Fibroblast of skin of right quadriceps (primary cell): ENCODE measurements around the gene LANCL2.
A peak's percentile ranks its signal among the peaks of the same experiment; 100 is the strongest.
"Not testable (repeated sequence)": the region's sequence is repeated elsewhere in the genome, so short reads cannot be mapped to it uniquely, and the experiment has no call there.

Experiments used
- DNase-seq: peaks from one replicate; pipeline ENCODE4 v3.0.0-alpha.2; 2013

LANCL2 gene

DNA sequence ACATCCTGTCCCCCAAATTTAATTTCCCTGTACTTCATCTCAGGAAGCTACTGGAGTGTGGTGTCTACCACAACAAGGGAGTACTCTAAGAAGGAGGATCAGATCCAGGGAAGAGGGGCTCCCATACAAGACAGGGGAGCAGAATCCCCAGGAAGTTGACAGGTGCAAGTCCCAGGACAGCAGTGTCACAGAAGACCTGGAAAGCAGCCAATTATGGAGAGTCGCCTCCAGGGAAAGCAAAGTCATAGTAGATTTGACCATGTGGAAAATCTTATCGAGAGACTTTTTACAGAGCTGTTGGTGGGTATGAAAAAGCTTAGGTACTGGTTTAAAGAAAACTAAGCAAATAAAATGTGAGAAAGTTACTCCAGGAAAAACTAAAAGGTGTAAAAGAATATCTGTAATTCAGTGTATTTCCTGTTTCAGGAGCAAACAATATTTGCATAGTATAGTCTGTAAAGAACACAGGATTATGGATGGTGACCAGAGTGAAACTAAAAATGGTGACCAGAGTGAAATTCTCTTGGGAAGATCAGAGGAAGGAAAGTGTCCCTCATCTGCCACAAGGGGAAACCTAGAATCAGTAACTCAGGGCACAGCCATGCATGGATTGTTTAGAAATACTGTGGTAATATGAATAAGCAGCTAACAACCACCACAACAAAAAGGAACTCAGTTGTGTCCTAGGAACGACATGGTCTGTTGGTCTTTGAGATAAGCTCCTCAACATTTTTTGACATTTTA is 44.5 kb downstream of the LANCL2 start:
- DNase-seq, result no peak

DNA sequence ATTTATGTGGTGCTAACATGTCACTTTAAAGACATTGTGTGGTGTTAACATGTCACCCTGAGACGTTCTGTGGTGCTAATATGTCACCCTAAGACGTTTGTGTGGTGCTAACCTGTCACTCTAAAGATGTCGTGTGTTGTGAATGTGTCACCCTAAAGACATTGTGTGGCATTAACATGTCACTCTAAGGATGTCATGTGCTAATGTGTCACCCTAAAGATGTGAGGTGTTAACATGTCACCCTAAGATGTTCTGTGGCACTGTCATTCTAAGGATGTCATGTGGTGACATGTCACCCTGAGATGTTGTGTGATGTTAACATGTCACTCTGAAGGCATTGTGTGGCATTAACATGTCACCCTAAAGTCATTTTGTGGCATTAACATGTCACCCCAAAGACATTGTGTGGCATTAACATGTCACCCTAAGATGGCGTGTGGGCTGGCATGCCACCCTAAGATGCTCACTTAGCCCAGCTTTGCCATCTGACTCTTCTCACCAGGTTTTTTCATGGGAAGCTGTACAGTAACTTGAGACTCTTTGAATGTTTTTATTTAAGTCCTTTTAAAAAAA is 45.6 kb downstream of the LANCL2 start:
- no peak for DNase-seq

DNA sequence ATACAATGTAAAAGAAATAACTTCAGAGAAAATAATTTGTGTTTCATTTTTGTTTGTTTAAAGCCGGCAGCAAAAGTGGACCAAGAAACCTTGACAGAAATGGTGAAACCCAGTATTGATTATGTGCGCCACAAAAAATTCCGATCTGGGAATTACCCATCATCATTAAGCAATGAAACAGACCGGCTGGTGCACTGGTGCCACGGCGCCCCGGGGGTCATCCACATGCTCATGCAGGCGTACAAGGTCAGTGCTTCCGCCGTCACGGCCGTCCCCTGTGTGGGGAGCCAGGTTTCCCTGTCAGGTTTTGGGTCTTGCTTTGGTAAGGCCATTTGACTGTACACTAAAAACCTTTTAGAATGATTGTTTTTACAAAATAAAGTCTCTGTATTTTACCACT is 46.7 kb downstream of the LANCL2 start:
- DNase-seq, result no peak

DNA sequence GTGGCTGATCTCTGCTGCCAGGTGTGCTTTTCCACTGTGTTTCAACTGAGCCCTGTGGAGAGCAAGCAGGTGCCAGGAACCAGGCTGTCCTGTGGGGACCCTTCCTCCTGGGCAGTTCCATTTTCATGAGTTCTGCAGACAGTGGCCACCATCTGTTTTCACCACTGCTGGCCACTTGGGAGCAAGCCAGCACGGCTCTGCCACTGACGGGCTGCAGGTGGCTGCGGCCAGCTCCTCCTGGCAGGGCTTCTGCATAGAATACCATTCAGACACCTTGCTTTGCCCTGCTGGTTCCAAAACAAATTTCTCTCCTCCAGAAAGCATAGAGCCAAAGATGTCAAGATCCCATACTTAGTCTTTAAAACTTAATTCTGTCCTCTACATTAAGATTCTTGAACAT is 48.3 kb downstream of the LANCL2 start:
- DNase-seq, result no peak

DNA sequence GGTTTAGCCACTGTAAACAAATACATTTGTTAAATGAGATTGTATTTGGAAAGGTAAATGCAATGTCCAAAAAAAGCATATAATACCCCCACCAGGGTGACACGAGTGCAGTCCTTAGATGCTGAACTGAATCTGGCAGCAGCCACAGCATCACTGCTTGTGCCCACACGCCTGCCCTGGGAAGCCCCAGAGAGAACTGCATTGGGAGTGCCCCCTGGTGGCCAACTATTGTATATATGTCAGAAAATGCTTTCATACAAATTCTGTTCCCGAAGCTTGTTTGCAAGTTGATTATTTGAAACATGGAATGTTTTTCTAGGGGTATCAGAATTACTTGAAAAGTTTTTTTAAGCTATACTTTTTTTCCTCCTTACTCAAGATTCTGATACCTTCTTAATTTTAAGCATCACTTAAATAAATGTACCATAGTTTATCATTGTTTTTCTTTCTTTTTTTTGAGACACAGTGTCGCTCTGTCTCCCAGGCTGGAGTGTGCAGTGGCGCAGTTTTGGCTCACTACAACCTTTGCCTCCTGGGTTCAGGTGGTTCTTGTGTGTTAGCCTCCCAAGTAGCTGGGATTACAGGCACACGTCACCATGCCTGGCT is 50.1 kb downstream of the LANCL2 start:
- peak; percentile 63 for DNase-seq

DNA sequence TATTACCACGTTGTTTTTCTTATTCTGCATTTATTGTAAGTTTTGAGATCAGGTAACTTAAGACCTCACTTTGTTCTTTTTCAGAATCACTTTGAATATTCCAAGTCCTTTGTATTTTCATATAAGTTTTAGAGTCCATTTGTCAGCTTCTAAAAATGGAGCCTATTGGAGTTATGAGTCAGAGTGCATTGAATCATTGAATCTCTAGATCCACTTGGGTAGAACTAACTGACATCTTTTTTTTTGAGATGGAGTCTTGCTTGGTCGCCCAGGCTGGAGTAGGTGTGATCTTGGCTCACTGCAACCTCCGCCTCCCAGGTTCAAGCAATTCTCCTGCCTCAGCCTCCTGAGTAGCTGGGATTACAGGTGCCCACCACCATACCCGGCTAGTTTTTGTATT is 52.3 kb downstream of the LANCL2 start:
- DNase-seq, result not testable (repeated sequence)

DNA sequence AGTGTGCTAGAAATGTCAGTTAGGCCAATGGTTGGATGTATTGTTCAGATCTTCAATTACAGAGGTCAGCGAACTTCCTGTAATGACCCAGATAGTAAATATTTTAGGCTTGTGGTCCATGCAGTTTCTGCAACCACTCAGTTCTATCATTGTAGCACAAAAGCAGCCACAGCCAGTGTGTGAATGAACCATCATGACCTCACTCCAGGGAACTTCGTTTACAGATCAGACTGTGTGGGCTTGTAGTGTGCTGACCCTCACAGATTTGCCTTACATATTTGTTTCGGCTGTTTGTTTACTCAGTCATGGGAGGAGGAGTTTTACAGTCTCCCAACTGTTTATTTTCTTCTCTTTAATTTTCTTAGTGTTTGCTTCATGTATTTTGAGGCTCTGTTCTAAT is 55.4 kb downstream of the LANCL2 start:
- no peak for DNase-seq

DNA sequence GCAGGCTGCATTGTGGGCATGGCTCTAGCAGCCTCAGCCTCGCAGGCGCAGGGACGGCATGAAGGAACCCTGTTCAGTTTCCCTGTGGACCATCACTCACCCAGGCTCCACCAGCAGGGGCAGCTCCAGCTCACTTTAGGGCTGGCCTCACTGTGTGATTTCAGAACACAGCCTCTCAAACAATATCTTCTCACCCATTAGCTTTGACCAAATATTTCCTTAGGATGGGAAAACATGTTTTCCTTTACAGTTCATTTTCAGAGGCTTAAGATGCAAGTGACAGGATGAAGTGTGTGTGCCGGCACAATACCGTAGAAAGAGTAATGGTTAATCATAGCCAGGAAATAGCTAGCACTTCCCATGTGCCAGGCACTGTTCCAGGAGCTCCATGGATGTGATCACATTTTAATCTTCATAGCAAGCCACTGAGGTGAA is 58.2 kb downstream of the LANCL2 start:
- peak; percentile 63 for DNase-seq

DNA sequence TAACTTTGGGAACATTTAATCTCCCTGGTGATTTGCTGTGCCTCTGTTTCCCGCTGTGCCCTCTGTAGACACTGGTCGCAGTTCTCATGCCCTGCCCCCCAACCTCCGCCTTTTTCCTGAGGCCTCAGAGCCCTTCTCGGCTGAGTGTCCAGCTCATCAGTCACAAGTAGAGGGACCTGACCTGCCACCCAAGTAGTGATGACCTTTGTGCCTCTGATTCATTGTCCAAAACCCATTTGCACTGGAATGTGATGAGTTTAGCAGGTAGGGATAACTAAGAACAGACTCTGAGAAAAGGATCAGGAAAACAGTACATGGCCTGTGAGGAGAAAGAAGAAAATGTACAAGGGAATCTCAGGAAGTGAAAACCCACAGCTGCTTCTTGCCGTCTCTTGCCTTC is 58.8 kb downstream of the LANCL2 start:
- no peak for DNase-seq

DNA sequence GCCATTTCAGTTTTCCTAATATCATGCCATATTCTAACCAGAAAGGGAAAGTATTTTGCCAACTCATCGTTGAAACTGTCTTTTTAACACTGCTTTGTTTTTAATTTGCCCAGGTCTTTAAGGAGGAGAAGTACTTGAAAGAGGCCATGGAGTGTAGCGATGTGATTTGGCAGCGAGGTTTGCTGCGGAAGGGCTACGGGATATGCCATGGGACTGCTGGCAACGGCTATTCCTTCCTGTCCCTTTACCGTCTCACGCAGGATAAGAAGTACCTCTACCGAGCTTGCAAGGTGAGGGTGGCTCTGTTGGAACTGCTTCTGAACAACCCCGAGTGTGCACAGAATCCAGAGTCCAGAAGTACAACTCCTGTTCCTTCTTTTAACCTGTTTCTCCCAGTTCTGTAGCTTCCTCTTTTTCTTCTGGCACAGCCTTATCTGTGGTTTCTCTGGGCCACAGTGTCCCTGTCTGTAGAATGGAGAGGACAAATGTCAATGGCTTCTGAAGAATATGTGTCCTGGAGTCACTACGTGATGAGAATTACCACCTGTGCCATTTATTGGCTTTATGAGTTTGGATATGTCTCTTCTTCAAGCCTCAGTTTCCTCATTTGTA is 60.1 kb downstream of the LANCL2 start:
- DNase-seq, result no peak

DNA sequence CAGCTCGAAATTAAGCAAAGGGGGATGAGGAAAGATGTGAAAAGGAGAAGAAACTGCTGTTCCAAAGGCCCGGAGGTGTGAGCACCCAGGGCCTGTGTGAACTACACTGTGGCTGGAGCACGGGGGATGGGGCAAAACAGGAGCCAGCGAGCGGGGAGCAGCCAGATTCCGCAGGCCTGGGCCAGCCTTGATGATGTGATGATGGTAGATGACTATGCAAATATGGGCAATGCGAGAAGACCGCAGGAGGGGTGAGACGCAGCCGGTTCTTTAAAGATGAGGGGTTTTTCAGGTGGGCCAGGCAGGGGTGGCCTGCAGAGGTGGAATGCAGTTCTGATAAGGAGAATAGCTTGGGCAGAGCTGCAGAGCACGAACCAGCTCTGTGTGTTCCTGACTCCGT is 61.5 kb downstream of the LANCL2 start:
- DNase-seq, result no peak

DNA sequence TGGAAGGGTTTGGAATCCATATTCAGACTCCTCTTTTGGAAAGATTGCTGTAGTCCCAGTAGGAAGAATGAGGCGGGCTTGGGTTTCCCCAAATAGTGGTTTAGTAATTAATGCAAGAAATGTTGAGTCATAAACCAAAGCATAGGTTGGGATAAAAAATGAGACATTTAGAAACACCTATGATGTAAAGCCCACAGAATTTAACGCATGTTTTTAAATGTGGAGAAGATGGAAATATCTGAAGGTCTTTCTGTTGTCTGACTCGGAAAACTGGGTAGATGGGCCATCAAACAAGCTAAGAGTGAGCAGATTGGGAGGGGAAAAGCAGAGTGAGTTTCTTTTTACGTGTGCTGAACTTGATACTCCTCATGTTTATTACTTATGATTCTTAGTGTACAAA is 62.2 kb downstream of the LANCL2 start:
- peak; percentile 39 for DNase-seq

DNA sequence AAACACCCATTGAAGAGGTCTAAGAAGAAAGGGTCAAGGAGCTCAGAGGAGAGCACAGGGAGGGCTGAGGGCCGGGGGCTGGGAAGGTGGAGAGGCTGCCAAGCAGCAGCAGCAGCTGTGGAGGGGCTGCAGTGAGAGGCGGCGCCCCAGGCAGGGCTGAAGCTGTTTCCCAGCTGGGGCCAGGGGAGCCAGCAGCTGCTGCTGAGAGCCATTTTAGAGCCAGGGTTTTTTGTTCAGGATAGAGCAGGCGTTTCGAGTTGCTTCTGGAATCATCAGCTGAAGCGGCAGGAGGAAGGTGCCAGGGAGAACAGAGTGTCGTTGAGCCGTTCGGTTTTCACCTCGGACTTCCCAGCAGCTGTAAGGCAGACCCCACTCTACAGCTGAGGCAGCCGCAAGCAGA is 62.7 kb downstream of the LANCL2 start:
- DNase-seq, result no peak

DNA sequence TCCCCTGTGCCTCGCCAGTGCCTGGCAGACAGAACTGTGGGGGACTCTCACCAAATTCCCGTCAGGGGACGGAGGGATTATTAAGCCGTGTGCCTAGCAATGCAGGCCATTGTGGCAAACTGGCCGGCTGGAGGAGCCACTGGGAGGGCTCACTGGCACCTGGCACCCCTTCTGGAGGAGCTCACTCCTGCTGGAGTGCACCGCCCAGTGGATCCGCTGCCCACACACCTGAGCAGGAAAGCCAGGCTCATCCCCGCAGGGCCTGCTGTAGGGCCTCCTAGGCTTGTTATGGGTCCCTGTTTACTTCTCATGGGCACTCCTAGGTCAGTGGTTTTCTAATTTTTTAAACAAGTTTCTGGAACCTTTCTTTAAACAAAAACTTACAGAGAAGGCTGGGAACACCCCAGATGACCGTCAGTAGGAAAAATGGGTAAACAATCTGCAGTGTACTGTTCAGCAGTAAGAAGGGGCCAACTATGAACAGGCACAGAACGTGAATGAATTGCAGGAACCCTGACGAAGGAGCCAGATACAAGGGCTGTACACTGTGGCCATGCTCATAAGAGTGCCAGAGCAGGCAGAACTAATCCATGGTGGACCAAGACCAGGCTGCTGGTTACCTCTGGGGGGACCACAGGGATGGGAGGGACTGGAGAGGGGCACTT is 64.8 kb downstream of the LANCL2 start:
- no peak for DNase-seq

DNA sequence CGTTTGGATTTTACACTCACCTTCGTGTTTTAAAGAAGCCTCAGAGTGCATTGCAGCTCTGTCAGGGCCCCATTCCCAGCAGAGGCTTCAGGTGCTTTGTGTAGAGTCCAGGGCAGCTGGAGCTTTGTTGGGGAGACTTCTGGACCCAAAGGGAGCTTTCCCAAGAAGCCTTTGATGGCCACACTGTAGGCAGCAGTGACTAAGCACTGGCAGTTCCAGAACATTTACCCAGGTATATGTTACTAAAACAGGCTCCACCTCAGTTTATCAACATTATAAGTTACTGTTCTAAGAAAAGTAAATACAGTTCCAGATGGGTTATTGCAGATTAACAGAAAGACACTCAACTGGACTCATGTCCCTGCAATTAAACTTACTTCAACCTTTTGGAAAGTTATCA is 66.8 kb downstream of the LANCL2 start:
- DNase-seq, result no peak

DNA sequence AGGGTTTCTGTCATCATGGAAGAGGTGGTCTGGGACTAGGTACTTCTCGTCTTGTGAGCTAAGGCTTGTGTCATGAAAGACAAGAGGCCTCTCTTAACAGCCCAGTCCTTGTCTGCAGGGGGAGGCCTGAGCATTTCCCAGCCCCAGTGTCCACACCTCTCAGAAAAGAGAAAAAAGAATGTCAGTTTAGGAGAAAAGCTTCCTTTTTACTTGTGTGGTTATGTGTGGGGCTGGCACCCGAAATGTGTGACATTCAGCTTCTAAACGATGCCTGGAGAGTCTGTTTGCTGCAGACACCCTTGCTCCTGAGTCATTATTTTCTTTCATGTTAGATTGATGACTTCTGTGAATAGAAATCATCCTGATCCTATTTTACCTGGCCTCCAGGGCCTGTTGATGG is 67.4 kb downstream of the LANCL2 start:
- DNase-seq, result no peak

DNA sequence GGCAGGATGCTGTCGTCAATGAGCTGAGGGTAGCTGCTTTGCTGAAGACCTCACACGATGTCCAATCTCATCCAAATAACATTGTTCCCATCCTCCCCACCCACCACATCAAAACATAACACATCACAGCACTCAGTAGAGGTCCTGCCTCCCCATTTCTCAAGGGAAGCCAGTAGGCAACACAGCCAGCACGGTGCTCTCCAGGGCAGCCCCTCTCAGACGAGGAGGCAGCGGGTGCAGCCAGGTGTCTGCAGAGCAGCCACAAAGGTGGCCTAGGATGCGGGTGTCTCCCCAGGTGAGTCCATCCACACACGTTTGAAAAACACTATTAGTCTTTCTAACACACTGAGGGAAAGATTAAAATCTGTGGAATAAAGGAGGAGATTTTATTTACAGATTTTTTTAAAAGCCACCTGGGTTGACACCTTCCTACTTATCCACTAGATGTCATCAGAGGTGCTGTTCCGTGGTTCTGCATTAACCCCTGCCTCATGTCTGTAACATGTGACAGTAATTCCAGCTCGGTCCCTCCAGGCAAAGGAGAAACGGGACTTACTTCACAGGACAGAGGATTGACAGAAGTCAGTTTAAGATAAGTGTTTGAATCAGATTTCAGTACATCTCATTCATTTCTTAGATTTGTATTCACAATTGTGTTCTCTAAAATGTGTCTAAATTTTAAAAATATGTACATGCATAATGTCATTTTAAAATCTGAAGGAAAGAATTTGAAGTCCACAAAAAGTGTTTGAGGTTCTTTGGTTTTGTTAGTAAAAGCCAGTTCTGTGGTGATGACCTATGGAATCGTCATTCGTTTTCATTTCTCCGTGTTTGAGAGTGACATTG is 68.0 kb downstream of the LANCL2 start:
- DNase-seq, result peak; percentile 54

DNA sequence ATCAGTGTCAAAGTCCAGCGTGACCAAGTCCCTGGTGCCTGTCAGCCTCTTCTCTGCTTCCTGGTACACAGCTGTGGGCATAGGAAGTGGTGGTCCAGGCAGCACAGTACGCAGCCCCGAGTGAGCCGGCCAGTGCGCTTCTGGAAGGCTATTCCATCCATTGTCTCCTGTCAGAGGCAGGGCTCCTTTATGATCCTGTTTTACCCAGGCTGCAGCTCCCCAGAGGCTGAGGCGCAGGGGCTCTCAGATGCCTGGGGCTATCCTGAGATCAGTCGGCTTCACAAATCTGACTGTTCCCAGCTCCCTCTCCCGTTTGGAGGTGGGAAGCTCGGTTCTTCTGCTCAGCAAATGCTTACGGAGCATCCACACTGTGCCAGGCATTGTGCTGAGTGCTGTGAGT is 70.3 kb downstream of the LANCL2 start:
- DNase-seq, result no peak

DNA sequence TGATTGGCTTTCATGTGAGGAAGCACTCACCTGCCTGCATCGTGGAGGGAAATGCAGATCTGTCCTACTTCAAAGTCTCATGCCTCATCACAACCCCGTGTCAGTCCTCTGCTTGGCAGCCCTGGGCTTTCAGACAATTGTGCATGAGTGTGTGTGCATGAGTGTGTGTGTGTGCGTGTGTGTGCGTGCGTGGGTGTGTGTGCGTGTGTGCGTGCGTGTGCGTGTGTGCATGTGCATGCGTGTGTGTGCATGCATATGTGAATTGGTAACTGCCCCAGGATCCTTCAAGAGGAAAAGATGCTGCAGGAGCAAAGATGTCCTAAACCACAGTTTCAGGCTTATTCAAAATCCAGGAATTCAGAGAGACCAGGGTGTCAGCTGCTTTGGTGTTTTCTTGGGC is 71.3 kb downstream of the LANCL2 start:
- DNase-seq, result no peak

DNA sequence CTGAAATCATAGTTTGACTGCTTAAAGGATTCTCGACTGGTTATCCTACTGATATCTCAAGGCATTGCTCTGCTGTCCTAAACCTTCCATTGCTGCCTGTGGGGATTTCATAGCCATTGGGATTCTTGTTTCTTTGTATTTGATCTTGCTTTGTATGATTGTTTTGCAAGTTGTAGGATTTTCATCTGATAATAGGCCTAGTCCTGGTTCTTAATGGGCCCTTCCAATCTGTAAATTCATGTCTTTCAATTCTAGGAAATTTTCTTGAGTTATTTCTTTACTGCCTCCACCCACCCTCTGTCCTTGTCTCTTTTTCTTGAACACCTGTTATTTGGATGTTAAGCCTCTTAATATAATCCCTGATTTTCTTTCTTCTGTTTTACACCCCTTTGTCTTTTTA is 72.2 kb downstream of the LANCL2 start:
- no peak for DNase-seq

DNA sequence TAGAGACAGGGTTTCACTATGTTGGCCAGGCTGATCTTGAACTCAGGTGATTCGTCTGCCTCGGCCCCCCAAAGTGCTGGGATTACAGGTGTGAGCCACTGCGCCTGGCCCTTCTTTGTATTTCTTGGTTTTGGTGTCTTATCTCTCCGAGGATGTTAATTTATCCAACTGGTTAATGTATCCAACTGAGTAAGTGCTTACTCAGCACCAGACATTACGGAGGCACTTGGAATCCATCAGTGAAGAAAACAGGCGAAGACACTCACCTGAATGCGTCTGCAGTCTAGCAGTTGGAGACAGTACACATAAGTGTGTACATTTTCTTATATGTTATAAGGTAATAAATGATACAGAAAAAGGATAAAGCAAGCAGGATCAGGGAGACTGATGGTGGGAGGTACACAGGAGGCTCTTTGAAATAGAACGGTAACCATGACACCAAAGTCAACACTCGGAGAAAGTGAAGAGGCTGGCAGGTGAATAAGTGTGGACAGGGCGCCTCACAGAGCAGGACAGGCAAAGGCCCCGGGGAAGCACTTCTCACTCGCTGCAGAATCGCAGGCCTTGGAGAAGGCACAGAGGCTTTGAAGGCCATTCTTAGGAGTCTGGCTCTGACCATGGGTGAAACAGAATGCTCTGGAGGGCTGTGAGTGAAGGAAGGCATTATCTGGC is 73.1 kb downstream of the LANCL2 start:
- DNase-seq, result no peak
